Neural cell (in vitro differentiated cells): Measurements from ENCODE around the gene BPIFB6. TPM values are rescaled to one million over a fixed set of nuclear protein-coding genes. Genes with fewer than 3 reads are reported as not detected.

ENCODE experiments used
- H2AFZ ChIP-seq: fragments of 200-600, 300-800 bp; sonication (generic), shearing (Covaris generic); 2 replicates; pipeline ENCODE4 v1.6.0; 2014; ENCODE audit warnings: low read depth, mild to moderate bottlenecking, antibody characterized with exemption, low read length, moderate library complexity
- H3F3A ChIP-seq: fragments of 200-600 bp; shearing (Covaris generic); 2 replicates; pipeline ENCODE4 v1.6.1; 2016; ENCODE audit warnings: mild to moderate bottlenecking, moderate library complexity, mixed read lengths, antibody characterized with exemption, low read length; ENCODE audit not compliant: insufficient read depth, poor library complexity, severe bottlenecking
- H3K27ac ChIP-seq: fragments of 200-600, 300-800 bp; sonication (generic), shearing (Covaris generic); 2 replicates; pipeline ENCODE4 v1.5.1; 2014; ENCODE audit warnings: mild to moderate bottlenecking, low read length, moderate library complexity
- H3K27me3 ChIP-seq: fragments of 300-800, 200-600 bp; sonication (generic), shearing (Covaris generic); 2 replicates; pipeline ENCODE4 v1.6.0; 2014; ENCODE audit warnings: mild to moderate bottlenecking, low read depth, low read length, moderate library complexity; ENCODE audit not compliant: insufficient read depth
- H3K36me3 ChIP-seq: fragments of 300-800, 200-600 bp; sonication (generic), shearing (Covaris generic); 2 replicates; pipeline ENCODE4 v1.5.1; 2014; ENCODE audit warnings: mild to moderate bottlenecking, antibody characterized with exemption, low read length, moderate library complexity; ENCODE audit not compliant: insufficient read depth
- H3K4me2 ChIP-seq: fragments of 300-800, 200-600 bp; sonication (generic), shearing (Covaris generic); 2 replicates; pipeline ENCODE4 v1.6.0; 2014; ENCODE audit warnings: mild to moderate bottlenecking, low read length
- H3K4me3 ChIP-seq: fragments of 300-800, 200-600 bp; sonication (generic), shearing (Covaris generic); 2 replicates; pipeline ENCODE4 v1.5.1; 2014; ENCODE audit warnings: mild to moderate bottlenecking, low read length, moderate library complexity
- H3K79me2 ChIP-seq: fragments of 200-600 bp; shearing (Covaris generic); replicated peaks from 2 replicates; pipeline ENCODE4 v1.6.0; 2014; ENCODE audit warnings: mild to moderate bottlenecking, low read length, moderate library complexity; ENCODE audit not compliant: insufficient read depth
- H3K9ac ChIP-seq: fragments of 300-800, 200-600 bp; sonication (generic), shearing (Covaris generic); 2 replicates; pipeline ENCODE4 v1.6.1; 2016; ENCODE audit warnings: mild to moderate bottlenecking, low read length, mixed read lengths
- H3K9me2 ChIP-seq: fragments of 200-600 bp; shearing (Covaris generic); 2 replicates; pipeline ENCODE4 v1.6.1; 2016; ENCODE audit warnings: mild to moderate bottlenecking, low read length, mixed read lengths; ENCODE audit not compliant: insufficient read depth
- H3K9me3 ChIP-seq: fragments of 200-600, 300-800 bp; sonication (generic), shearing (Covaris generic); 2 replicates; pipeline ENCODE4 v1.6.1; 2016; ENCODE audit warnings: mild to moderate bottlenecking, mixed run types, low read length, moderate library complexity, mixed read lengths
- H4K20me1 ChIP-seq: fragments of 200-600 bp; shearing (Covaris generic); 2 replicates; pipeline ENCODE4 v1.6.1; 2016; ENCODE audit warnings: mild to moderate bottlenecking, mixed run types; ENCODE audit not compliant: insufficient read depth
- CTCF ChIP-seq: fragments of 450-650 bp; IDR thresholded peaks from 2 replicates; pipeline ENCODE4 v1.5.1; 2014; ENCODE audit warnings: antibody characterized with exemption, mild to moderate bottlenecking, moderate library complexity; ENCODE audit not compliant: poor library complexity, severe bottlenecking
- EP300 ChIP-seq: fragments of 450-650 bp; conservative IDR thresholded peaks from 2 replicates; pipeline ENCODE4 v1.6.1; 2014; ENCODE audit warnings: antibody characterized with exemption, mild to moderate bottlenecking, moderate library complexity; ENCODE audit not compliant: poor library complexity, severe bottlenecking
- EZH2 ChIP-seq: fragments of 200-600, 300-800 bp; shearing (Covaris generic), sonication (generic); IDR thresholded peaks from 2 replicates; pipeline ENCODE4 v1.6.1; 2014; ENCODE audit warnings: antibody characterized with exemption, low read length, borderline replicate concordance, mild to moderate bottlenecking; ENCODE audit not compliant: insufficient read depth, poor library complexity, severe bottlenecking
- MXI1 ChIP-seq: fragments of 450-650 bp; conservative IDR thresholded peaks from 2 replicates; pipeline ENCODE4 v1.6.1; 2014; ENCODE audit warnings: antibody characterized with exemption, mild to moderate bottlenecking; ENCODE audit not compliant: poor library complexity, severe bottlenecking
- POLR2AphosphoS5 ChIP-seq: IDR thresholded peaks from 2 replicates; pipeline ENCODE4 v1.6.1; 2012
- RAD21 ChIP-seq: fragments of 450-650 bp; conservative IDR thresholded peaks from 2 replicates; pipeline ENCODE4 v1.6.1; 2014; ENCODE audit warnings: antibody characterized with exemption, mild to moderate bottlenecking, moderate library complexity
- REST ChIP-seq: IDR thresholded peaks from 2 replicates; pipeline ENCODE4 v1.6.1; 2012; ENCODE audit warnings: borderline replicate concordance
- SMC3 ChIP-seq: fragments of 450-650 bp; conservative IDR thresholded peaks from 2 replicates; pipeline ENCODE4 v1.6.1; 2014; ENCODE audit warnings: antibody characterized with exemption, mild to moderate bottlenecking, moderate library complexity; ENCODE audit not compliant: poor library complexity
- TAF1 ChIP-seq: IDR thresholded peaks from 2 replicates; pipeline ENCODE4 v1.6.1; 2012; ENCODE audit warnings: low read depth
- polyA plus RNA-seq: library from polyadenylated mRNA; depleted of rRNA; stranded (reverse); fragments of >200 nt; gene quantifications from 2 replicates; pipeline ENCODE4 v1.2.3, GENCODE V29; 2014

BPIFB6 gene
- polyA plus RNA-seq, 1 donor from 2014 or later, result not detected

- H4K20me1 ChIP-seq, result no peaks in the 10 kb centered on the region
- no peak for TF ChIP-seq CTCF
- no peak for TF ChIP-seq EZH2
- no peak for TF ChIP-seq SMC3
- TF ChIP-seq TAF1, result no peak
- TF ChIP-seq POLR2AphosphoS5, result no peak
- no peaks in the 10 kb centered on the region for H3F3A ChIP-seq
Observed at GRCh38 chr20:33076662-33077372, 45.4 kb downstream of the BPIFB6 start.

GRCh38 chr20:33079259-33079658 lies 47.8 kb downstream of the BPIFB6 start, which contains the start of gene BPIFB4:
BPIFB4 (plus strand) TSS chr20:33079643; CDS start chr20:33081527, 1,884 bp downstream.
- TF ChIP-seq MXI1 (no peak), CTCF (no peak), SMC3 (no peak), EZH2 (no peak), POLR2AphosphoS5 (no peak), EP300 (no peak), REST (no peak), RAD21 (no peak), TAF1 (no peak)
- no peaks in the 10 kb centered on the region for H3F3A ChIP-seq
- no peaks in the 10 kb centered on the region for H3K79me2 ChIP-seq
- H3K4me2 ChIP-seq, result no peak within 1 kb of the TSS
- H3K27me3 ChIP-seq, result no peaks in the 10 kb centered on the region
- H3K36me3 ChIP-seq, result no peaks in the 10 kb centered on the region
- H3K9me2 ChIP-seq, result no peaks in the 10 kb centered on the region
- no peaks in the 10 kb centered on the region for H3K9me3 ChIP-seq
- H3K4me3 ChIP-seq, result no peak within 1 kb of the TSS
- H3K27ac ChIP-seq, result no peak within 1 kb of the TSS
- no peaks in the 10 kb centered on the region for H4K20me1 ChIP-seq
- H2AFZ ChIP-seq, result no peak within 1 kb of the TSS
- H3K9ac ChIP-seq, result no peak within 1 kb of the TSS

More at GRCh38 chr20:33076662-33077372, 45.4 kb downstream of the BPIFB6 start:
- H3K9me2 ChIP-seq, result no peaks in the 10 kb centered on the region
- no peaks in the 10 kb centered on the region for H3K79me2 ChIP-seq
- no peaks in the 10 kb centered on the region for H3K36me3 ChIP-seq
- H3K4me3 ChIP-seq, result no peak overlapping the region
- no peak overlapping the region for H2AFZ ChIP-seq
- H3K27me3 ChIP-seq, result no peaks in the 10 kb centered on the region
- H3K27ac ChIP-seq, result no peak overlapping the region
- no peaks in the 10 kb centered on the region for H3K9me3 ChIP-seq
- H3K9ac ChIP-seq, result no peak overlapping the region
- no peak overlapping the region for H3K4me2 ChIP-seq
